ENCODE measurements around the gene RNF41.
A peak's percentile ranks its signal among the peaks of the same experiment; 100 is the strongest.
"Not testable (repeated sequence)": the region's sequence is repeated elsewhere in the genome, so short reads cannot be mapped to it uniquely, and the experiment has no call there.

RNF41 gene

GRCh38 chr12:56163533-56164344, 58.0 kb downstream of the RNF41 start:
- DNase-seq: no peak

- no peak for DNase-seq
These were observed 59.0 kb downstream of the RNF41 start for GRCh38 chr12:56162468-56163290.

DNA sequence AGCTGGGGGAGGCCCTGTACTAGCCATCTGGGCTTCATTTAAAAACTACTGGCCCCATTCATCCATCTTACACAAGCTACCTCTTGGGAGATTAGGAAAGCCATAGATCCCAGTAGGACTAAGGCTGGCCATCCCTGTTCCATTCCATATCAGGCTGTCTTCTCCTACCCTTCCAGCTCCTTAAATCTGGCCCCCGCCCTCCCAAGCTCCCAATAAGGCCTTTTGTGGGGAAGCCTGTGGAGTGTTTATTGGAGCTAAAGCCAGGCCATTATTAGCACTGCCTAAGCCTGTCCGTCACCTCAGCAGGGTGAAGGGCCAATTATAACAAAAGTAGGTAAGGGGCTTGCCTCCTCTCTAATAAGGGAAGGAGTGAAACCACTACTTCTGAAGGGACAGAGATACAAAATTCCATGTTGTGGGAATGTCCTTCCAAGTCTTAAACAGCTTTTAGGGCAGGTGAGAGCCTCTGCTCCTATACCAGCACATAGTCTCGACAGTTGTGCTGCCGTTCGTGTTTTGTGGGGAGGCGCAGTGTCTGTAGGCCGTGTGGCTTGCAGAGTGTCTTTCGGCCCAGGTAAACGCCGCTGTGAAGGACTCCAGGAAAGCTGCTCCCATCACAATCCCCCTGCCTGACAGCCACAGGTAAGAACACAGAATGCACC, 59.9 kb downstream of the RNF41 start:
- no peak for DNase-seq

DNA sequence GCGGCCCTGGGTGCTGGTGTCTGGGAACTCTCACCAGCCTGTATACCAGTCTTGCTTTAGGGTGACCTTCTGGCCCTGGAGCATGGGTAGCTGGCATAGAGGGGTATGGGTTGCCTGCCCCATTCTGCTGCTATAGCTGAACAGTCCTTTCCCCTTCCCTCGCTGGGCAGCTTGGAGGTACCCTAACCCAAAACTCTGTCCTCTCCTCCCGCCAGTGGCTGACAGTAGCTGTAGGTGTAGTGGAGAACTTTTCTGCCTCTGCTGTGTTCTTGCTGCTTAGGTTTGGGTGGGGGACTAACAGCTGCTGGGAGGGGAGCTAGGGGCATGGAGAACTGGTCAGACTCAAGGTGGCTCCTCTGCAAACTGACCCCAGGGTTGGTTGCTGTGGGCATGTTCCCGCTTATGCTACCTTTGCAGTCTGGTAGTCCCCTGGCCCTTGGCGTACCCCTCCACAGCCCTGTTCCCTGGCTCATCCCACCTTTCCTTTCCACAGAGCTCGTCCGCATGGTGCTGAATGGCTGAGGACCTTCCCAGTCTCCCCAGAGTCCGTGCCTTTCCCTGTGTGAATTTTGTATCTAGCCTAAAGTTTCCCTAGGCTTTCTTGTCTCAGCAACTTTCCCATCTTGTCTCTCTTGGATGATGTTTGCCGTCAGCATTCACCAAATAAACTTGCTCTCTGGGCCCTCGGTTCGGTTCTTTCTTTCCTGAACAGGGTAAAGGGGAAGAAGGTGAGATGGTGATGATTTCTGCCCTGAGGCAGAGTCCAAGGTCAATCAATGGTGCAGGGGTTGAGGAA, 60.6 kb downstream of the RNF41 start:
- DNase-seq: no peak

GRCh38 chr12:56160193-56160763, 61.4 kb downstream of the RNF41 start:
- peak; percentile 66 for DNase-seq

DNA sequence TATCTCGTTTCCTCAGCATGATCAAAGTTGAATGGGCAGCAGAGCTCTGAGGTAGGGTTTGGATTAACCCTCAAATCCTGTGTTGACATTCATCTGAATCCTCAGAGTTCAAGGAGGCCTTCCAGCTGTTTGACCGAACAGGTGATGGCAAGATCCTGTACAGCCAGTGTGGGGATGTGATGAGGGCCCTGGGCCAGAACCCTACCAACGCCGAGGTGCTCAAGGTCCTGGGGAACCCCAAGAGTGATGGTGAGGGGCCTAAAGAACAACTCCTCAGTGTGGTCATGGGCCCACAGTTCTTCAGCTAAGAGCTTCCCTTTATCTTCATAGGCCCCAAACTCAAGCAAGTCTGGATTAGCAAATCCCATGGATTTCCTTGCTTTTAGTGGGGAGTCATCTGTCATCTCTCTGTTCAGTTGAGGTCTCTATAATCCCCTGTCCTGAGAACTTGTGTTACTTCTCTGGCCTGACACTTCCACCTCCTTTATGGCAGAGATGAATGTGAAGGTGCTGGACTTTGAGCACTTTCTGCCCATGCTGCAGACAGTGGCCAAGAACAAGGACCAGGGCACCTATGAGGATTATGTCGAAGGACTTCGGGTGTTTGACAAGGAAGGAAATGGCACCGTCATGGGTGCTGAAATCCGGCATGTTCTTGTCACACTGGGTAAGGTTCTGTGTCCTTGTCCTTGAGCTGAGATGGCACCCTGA, 62.1 kb downstream of the RNF41 start:
- no peak for DNase-seq

DNA sequence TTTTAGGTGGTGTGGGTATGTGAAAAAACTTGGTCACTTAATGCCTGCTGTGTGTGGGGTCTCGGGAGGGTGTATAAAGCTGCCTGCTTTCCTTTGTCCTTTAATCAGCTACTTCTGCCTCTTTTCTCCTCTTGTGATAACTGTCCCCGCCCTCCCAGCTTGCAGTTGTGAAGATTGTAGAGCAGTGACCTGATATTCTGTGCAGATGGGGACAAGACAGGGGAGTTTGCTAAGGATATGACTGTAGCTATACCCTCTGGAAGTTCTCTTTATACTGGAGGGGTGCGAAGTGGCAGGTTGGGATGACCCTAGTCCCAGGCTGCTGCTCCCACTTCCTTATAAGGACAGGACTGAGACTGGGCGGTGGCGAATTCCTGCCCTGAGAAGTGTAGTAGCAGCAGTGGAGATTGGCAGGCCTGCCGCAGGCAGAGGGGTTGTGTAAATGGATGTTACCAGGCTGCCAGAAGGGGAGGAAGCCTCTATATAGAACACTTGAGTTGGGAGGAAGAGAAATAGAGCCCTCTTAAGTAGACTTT, 62.7 kb downstream of the RNF41 start:
- no peak for DNase-seq

GRCh38 chr12:56158029-56158925, 63.4 kb downstream of the RNF41 start, which contains the start of gene MYL6:
Gene MYL6 (plus strand): TSS chr12:56158359. CDS start chr12:56158402, 43 bp downstream.
- peak; percentile 87 for DNase-seq

- DNase-seq: peak; percentile 48
These were observed 64.3 kb downstream of the RNF41 start for GRCh38 chr12:56157201-56158028.

GRCh38 chr12:56156464-56157200, 65.1 kb downstream of the RNF41 start:
- not testable (repeated sequence) for DNase-seq

DNA sequence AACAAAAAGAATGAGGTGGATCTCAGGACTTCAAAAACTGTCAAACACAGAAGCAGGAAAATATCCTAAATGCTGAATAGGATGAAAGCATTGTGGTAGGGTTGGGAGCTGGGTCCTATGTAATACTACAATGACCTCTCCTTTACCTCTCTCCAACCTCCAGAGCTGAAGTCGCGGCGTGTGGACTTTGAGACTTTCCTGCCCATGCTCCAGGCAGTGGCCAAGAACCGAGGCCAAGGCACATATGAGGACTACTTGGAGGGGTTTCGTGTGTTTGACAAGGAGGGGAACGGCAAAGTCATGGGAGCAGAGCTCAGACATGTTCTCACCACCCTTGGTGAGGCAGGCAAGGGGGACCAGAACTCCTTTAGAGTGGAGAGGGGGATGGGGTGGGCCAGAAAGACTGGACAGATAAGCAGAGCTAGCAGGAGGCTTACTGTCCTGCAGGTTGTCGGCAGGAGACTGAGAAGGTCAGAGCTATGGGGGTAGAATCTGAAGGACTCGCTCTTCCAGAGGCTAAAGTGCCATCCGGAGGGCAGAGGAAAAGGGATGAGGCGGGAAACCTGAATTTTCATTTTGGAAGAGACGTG, 66.4 kb downstream of the RNF41 start:
- no peak for DNase-seq

DNA sequence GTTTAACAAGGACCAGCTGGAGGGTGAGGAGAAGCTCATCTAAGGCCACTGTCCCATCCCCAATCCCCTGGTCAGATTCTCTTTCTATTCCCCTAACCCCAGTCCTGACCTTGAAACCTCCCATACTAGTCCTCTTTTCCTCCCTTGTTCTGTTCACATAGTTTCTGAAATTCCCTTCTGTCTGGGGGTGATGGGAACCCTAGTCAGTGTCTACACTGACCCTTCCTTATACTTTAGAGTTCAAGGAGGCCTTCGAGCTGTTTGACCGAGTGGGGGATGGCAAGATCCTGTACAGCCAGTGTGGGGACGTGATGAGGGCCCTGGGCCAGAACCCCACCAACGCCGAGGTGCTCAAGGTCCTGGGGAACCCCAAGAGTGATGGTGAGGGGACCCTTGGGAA, 66.9 kb downstream of the RNF41 start:
- no peak for DNase-seq

- no peak for DNase-seq
These were observed 67.4 kb downstream of the RNF41 start for GRCh38 chr12:56154246-56154771.

- no peak for DNase-seq
These were observed 68.0 kb downstream of the RNF41 start for GRCh38 chr12:56153678-56154065.

- no peak for DNase-seq
These were observed 68.7 kb downstream of the RNF41 start for GRCh38 chr12:56152756-56153677.

Data from activated CD4-positive, alpha-beta T cell treated with anti-CD3 and anti-CD28 coated beads, Interleukin-2, amount 50 U/mL, for 1 hour (primary cell).